ENCODE data around the gene ACOT7.

- TF ChIP-seq ZBTB7A (CRISPR knock-in tag; IDR thresholded peaks at IDR 0.05) (no peak), EZH2 (conservative IDR thresholded peaks at IDR 0.05; ENCODE audit: low read depth, low read length) (no peak), KLF6 (CRISPR knock-in tag; IDR thresholded peaks at IDR 0.05) (no peak), NFRKB (IDR thresholded peaks at IDR 0.05) (no peak), RFX3 (CRISPR knock-in tag; IDR thresholded peaks at IDR 0.05) (no peak), ATF7 (IDR thresholded peaks at IDR 0.05) (no peak), ATF7 (CRISPR knock-in tag; IDR thresholded peaks at IDR 0.05) (no peak), GATAD2A (CRISPR knock-in tag; IDR thresholded peaks at IDR 0.05) (no peak), TOPORS (CRISPR knock-in tag; IDR thresholded peaks at IDR 0.05) (no peak), SIN3A (IDR thresholded peaks at IDR 0.05; ENCODE audit: borderline replicate concordance, low read depth, low read length) (no peak), FOSL2 (CRISPR knock-in tag; IDR thresholded peaks at IDR 0.05) (no peak)
- TF ChIP-seq, protein P1, sequence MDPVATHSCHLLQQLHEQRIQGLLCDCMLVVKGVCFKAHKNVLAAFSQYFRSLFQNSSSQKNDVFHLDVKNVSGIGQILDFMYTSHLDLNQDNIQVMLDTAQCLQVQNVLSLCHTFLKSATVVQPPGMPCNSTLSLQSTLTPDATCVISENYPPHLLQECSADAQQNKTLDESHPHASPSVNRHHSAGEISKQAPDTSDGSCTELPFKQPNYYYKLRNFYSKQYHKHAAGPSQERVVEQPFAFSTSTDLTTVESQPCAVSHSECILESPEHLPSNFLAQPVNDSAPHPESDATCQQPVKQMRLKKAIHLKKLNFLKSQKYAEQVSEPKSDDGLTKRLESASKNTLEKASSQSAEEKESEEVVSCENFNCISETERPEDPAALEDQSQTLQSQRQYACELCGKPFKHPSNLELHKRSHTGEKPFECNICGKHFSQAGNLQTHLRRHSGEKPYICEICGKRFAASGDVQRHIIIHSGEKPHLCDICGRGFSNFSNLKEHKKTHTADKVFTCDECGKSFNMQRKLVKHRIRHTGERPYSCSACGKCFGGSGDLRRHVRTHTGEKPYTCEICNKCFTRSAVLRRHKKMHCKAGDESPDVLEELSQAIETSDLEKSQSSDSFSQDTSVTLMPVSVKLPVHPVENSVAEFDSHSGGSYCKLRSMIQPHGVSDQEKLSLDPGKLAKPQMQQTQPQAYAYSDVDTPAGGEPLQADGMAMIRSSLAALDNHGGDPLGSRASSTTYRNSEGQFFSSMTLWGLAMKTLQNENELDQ (CRISPR knock-in tag; IDR thresholded peaks at IDR 0.05; ENCODE audit: borderline replicate concordance), result no peak
Observed at GRCh38 chr1:6272868-6273267, 120.7 kb downstream of the ACOT7 start.

Data from HepG2 (cell line).